ENCODE data around the gene SUCLA2. TPM values are rescaled to one million over a fixed set of nuclear protein-coding genes. Genes with fewer than 3 reads are reported as not detected.

Gene SUCLA2
- total RNA-seq, 2 donors from 2014 or later = 16.1 to 19.8 TPM

DNA sequence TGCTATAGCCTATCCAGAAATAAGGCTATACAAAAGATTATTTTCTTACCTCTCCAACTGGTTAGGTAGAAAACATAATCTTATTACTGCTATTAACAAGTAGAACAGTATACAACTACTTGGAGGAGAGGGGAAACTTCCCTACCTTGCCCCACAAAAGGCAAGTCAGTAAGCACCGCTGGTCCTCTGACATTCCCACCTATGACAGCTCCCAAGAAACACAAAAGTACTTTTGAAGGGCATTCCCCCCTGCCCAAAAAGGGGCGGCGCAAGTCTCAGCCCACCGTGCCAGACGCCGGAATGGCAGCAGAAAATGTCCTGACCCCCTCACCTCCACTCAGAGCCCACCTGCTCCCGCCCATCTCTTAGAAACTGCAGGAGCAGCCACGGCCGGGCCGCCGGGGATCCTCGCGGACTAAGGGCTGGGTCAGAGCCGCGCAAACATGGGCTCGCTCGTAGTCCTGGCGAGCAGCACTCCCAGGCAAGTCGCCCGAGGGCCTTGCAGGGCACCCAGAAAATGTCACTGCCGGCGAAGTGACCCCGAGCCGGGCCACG is 437 bp downstream of the SUCLA2 start:
- H3K4me1 ChIP-seq = peaks cover 16% of the 10 kb centered on the region
- H3K27me3 ChIP-seq = no peaks in the 10 kb centered on the region
- peak overlapping the region; percentile 46 to 84 (median 67) for H3K27ac ChIP-seq
- DNase-seq (peak in 3 of 4 donors; percentile 3 to 41 (median 22)), ATAC-seq (peak; percentile 54)
- H3K9me3 ChIP-seq = no peaks in the 10 kb centered on the region
- H3K4me3 ChIP-seq = peak overlapping the region; percentile 76 to 99
- WGBS, 2 donors = 0 to 4% methylated on average over 6 to 19 of the region's 25 CpGs
- no peaks in the 10 kb centered on the region for H3K36me3 ChIP-seq (replicated peaks in 1 of 2; ENCODE audit: insufficient read depth in 1 of 2, low read depth in 2 of 2)
- intact Hi-C loops (cut with DNase I) = no loop called here
- no peak for TF ChIP-seq POLR2A (IDR thresholded peaks at IDR 0.05)
- TF ChIP-seq, protein P1, sequence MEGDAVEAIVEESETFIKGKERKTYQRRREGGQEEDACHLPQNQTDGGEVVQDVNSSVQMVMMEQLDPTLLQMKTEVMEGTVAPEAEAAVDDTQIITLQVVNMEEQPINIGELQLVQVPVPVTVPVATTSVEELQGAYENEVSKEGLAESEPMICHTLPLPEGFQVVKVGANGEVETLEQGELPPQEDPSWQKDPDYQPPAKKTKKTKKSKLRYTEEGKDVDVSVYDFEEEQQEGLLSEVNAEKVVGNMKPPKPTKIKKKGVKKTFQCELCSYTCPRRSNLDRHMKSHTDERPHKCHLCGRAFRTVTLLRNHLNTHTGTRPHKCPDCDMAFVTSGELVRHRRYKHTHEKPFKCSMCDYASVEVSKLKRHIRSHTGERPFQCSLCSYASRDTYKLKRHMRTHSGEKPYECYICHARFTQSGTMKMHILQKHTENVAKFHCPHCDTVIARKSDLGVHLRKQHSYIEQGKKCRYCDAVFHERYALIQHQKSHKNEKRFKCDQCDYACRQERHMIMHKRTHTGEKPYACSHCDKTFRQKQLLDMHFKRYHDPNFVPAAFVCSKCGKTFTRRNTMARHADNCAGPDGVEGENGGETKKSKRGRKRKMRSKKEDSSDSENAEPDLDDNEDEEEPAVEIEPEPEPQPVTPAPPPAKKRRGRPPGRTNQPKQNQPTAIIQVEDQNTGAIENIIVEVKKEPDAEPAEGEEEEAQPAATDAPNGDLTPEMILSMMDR (IDR thresholded peaks at IDR 0.05) = no peak

DNA sequence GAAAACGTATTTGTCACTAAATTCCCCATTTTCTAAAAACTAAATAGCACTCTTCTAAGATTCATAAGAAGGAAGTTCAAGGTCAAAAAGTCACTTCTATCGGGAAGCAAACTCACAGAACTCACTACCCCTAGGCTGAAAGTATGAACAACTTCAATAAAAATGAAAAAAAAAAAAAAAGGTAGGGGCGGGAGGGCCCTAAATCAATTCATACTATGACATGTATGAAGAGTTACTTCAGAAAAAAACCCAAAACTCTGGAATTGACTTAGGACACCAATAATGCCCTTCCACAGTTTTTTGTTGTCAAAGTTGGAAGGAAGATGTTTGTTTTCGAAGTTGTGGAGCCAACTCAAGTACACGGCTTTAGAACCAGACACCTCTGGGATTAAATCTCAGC is 1.1 kb downstream of the SUCLA2 start:
- H3K9me3 ChIP-seq = no peaks in the 10 kb centered on the region
- no peaks in the 10 kb centered on the region for H3K27me3 ChIP-seq
- H3K27ac ChIP-seq = peak overlapping the region in 1 of 4 donors; percentile 84
- H3K4me1 ChIP-seq = peaks cover 16% of the 10 kb centered on the region
- peak overlapping the region in 1 of 2 donors; percentile 99 for H3K4me3 ChIP-seq
- no peaks in the 10 kb centered on the region for H3K36me3 ChIP-seq (replicated peaks in 1 of 2; ENCODE audit: insufficient read depth in 1 of 2, low read depth in 2 of 2)
- DNase-seq = no peak
- intact Hi-C loops (cut with DNase I) = no loop called here
- no peak for ATAC-seq
- 21 to 25% methylated on average over 5 of the region's 5 CpGs for WGBS, 2 donors
- TF ChIP-seq, protein P1 (IDR thresholded peaks at IDR 0.05) = no peak

DNA sequence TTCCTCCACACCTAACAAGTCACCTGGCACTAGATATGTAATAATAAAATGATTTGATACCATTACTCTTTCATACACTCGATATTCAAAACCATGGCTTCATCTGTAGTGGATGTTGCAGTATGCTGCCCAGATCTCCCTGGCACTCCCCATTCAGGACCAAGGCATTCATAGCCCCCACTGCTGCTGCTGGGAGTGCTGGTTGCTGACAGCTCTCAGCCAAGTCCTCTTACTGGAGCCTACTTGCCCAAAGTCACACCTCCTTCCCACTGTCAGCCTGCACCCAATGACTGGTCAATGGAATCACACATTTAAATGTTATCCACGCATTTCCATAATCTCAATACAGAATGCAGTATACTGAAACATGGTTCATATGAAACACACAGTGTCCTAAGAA is 3.7 kb downstream of the SUCLA2 start:
- Histone ChIP-seq H3K36me3 (replicated peaks in 1 of 2; ENCODE audit: insufficient read depth in 1 of 2, low read depth in 2 of 2) (no peaks in the 10 kb centered on the region), H3K27me3 (no peaks in the 10 kb centered on the region), H3K4me3 (no peak overlapping the region), H3K9me3 (no peaks in the 10 kb centered on the region), H3K4me1 (peaks cover 16% of the 10 kb centered on the region), H3K27ac (no peak overlapping the region)
- intact Hi-C loops (cut with DNase I) = no loop called here
- DNase-seq = no peak
- no peak for TF ChIP-seq POLR2A (IDR thresholded peaks at IDR 0.05)
- TF ChIP-seq, protein P1 (IDR thresholded peaks at IDR 0.05) = no peak
- WGBS, 2 donors = 82 to 89% methylated on average over 2 of the region's 2 CpGs
- no peak for ATAC-seq

DNA sequence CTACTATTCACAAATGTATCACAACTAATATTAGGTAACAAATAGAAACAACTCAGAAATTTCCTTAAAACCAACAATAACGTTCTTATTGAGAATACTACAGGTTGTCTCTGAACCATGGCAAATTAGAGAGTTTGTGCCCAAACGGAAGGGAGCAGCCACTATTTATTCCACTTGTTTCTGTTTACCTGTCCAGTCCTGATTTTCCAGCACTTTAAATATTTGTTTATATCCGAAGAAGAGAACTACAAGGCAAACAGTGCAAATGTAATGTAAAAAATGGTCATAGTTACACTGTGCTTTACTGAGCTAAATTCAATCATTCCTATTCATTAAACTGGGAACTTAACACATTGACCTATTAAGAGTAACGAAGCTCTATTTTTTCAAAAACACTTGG is 9.2 kb downstream of the SUCLA2 start:
- 76 to 79% methylated on average over 4 of the region's 4 CpGs for WGBS, 2 donors
- Histone ChIP-seq H3K4me1 (no peaks in the 10 kb centered on the region), H3K9me3 (no peaks in the 10 kb centered on the region), H3K27ac (no peak overlapping the region), H3K27me3 (no peaks in the 10 kb centered on the region), H3K4me3 (no peak overlapping the region), H3K36me3 (replicated peaks in 1 of 2; ENCODE audit: insufficient read depth in 1 of 2, low read depth in 2 of 2) (no peaks in the 10 kb centered on the region)
- TF ChIP-seq POLR2A (IDR thresholded peaks at IDR 0.05) = no peak
- TF ChIP-seq, protein P1 (IDR thresholded peaks at IDR 0.05) = no peak
- no peak for ATAC-seq
- DNase-seq = no peak
- intact Hi-C loops (cut with DNase I) = no loop called here

DNA sequence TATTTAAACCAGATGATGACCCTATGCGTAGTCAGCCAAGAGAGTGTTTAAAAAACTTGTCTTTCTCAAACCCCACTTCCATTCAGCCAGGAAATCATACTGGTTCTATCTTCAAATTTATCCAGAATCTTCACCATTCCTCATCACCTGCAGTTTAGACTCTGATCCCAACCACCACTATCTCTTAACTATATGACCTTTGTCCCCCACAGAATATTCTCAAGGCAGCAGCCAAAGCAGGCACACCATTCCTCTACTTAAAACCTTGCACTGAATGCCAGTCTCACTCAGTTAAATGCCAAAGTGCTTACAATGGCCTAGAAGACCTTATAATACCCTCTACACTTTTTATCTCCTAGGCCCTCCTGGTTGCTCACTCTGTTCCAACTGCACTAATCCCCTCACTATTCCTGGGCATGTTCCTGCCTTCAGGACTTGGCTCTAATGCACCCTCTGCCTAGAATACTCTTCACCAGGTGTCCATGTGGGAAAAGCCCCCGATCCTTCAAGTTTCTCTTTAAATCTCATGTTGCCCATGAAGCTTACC is 10.1 kb downstream of the SUCLA2 start:
- no peaks in the 10 kb centered on the region for H3K36me3 ChIP-seq (replicated peaks in 1 of 2; ENCODE audit: insufficient read depth in 1 of 2, low read depth in 2 of 2)
- WGBS, 2 donors = 100% methylated on average over 2 of the region's 2 CpGs
- H3K4me3 ChIP-seq = no peak overlapping the region
- no peaks in the 10 kb centered on the region for H3K27me3 ChIP-seq
- ATAC-seq (no peak), DNase-seq (no peak)
- intact Hi-C loops (cut with DNase I) = no loop called here
- no peaks in the 10 kb centered on the region for H3K4me1 ChIP-seq
- no peak overlapping the region for H3K27ac ChIP-seq
- H3K9me3 ChIP-seq = no peaks in the 10 kb centered on the region
- TF ChIP-seq POLR2A (IDR thresholded peaks at IDR 0.05) = no peak
- TF ChIP-seq, protein P1 (IDR thresholded peaks at IDR 0.05) = no peak

Measured in body of pancreas (tissue), 4 donors.